HG02884 (cell line): ENCODE data around the gene SNX20.

Experiments used
- ATAC-seq: cut with Tn5 transposase; IDR thresholded peaks from one replicate; pipeline ENCODE4 v1.9.1; 2021; ENCODE audit warnings: mild to moderate bottlenecking, moderate library complexity; ENCODE audit not compliant: unreplicated experiment

Gene SNX20

DNA sequence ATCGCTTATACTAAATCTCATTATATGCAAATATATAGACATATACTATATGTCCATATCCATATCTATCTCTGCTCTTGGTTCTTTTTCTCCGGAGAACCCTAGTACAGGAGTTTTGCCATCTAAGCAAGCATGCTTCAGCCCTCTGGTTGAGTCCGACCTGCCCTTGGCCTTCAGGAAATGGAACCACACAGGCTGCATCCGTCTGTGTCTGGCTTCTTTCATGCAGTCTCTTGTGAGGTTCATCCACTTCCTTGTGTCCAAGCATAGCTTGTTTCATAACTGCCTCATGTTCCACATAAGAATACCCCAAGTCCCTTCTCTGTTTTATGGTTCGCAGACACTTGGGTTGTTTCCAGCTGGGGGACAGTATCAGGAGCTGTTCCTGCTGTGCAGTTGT is 16.8 kb downstream of the SNX20 start:
- ATAC-seq = no peak

DNA sequence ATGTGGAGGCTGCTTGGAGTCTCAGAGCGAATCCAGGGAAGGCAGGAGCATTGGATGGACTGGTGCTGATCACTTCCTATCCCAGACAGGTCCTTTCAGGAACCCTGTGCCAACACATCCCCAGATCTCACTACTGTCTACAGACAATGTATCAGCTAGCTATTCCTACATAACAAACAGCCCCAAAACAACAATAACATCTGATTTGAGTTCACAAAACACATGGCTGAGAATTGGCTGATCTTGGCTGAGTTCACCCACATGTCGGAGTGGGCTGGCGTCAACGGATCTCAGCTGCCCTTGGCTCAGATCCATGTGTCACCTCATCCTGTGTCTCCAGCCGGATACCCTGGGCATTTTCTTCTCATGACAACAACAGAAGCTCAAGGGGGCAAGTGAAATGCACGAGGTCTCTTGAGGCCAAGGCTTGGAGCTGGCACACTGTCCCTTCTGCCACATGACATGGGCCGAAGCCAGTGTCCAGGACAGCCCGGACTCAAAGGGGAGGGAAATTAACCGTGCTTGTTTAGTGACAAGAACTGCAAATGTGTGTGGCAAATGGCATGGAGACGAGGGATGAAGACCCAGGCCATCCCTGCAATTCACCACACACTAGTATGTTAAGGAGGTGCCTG is 18.7 kb downstream of the SNX20 start:
- ATAC-seq = no peak

DNA sequence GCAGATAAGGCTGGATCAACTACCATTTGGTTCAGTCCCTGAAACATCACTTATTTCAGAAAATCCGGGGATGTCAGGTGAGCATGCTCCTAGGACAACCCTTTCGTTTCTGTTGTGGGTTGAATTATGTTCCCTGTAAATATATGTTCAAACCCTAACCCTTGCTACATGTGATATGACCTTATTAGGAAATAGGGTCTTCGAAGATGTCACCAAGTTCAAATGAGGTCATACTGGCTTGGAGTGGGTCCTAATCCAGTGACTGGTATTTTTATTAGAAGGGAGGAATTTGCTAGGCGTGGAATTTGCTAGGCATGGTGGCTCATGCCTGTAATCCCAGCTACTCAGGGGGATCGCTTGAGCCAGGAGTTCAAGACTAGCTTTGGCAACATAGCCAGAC is 21.3 kb downstream of the SNX20 start:
- ATAC-seq = no peak

DNA sequence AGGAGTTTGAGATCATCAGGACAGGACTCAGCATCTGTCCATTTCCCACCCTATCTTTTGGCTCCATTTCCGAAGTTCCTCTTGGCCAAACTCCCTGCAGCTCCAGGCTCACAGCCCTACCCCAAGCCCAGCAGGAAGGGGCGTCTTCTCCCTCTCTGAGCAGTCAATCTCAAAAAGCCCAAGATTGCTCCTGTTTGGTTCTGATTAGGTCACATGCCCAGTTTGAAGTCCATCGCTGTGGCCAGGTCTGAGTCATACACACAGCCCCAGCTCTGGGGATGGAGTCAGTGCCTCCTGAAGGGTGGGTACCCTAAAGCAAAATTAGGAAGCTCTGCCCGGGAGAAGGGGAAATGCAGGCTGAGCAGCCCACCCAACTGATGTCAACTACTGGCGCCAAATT is 23.9 kb downstream of the SNX20 start:
- ATAC-seq = no peak

DNA sequence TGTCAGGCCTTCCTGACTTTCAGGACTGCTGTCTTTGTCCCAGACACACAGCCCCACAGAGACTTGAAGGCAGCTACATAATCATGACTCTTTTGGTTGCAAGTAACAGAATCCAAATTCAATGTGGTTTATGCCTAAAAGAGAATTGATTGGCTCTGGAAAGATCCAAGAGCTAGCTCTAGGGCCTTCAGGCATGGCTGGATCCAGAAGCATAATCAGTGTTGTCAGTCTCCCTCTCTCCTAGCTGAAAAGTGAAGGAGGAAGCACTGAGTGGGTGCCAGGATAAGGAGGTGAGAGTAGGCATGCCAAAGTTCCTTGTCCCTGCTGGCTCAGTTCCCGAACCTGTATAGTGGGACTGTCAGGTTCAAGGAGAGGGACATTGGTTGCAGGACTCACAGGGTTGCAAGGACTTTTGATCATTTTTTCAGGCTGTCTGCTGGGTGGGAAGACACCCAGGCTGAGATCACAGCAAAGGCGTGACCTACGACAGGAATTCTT is 25.5 kb downstream of the SNX20 start:
- no peak for ATAC-seq

DNA sequence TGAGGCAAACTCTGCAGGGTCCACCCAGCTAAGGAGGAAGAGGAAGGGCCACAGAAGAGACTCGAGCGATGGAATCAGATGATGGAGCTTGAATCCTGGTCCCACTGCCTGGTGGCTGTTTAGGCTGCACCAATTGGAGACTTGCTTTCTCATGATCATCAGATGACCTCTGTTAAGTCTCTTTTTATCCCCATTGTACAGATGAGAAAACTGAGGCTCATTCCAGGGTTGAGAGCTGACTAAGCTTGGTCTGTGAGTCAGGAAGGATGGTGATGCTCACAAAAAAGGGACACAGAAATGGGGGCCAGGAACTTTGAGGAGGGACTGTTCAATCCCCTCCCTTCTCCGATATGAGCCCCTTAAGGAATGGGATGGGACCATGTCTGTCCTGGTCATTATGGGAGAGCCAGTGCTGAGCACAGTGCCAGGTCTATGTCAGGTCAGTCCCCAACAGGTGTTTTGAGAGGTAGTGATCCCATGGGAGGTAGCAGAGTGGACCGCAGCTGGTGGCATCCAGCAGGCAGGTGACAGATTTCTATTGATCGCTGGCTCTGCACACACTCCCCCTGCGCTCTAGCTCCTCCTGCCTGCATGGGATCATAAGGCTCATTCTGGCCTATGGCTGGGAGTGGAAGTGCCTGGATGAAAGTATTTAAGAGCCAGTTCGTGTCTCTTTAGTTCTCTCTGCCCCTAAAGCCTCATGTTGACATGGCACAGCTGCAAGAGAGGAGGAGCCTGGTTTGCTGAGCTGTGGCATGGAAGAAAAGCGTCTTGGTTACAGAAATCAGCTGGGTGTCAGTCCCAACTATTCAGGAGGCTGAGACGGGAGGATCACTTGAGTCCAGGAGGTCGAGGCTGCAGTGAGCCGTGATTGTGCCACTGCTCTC is 27.2 kb downstream of the SNX20 start:
- no peak for ATAC-seq

DNA sequence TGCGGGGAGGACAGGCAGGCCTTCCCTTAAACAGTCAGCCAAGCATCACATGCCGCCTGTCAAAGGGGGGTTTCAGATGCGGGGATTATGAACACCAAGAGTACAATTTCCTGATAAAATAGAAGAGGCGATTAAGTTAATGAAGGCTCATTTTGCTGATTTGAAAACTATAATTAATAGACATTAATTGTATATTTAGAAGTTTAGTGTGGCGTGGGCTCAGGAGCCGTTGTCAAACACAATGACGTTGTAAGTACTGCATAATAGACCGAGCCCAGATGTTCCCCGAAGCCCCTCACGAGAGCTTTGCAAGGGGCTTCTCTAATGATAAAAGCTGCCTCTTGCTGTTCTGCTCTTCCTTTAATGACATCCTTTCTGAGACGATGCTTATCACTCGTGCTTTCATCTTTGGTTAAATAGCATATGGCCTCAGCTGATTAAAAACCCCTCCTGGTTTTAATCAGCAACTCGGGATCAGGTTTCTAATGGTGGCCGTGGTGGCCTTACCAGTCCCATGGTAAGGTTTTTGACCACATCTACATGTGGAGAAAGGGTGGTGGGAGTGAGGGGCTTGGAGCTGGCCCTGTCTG is 28.2 kb downstream of the SNX20 start:
- ATAC-seq = no peak

DNA sequence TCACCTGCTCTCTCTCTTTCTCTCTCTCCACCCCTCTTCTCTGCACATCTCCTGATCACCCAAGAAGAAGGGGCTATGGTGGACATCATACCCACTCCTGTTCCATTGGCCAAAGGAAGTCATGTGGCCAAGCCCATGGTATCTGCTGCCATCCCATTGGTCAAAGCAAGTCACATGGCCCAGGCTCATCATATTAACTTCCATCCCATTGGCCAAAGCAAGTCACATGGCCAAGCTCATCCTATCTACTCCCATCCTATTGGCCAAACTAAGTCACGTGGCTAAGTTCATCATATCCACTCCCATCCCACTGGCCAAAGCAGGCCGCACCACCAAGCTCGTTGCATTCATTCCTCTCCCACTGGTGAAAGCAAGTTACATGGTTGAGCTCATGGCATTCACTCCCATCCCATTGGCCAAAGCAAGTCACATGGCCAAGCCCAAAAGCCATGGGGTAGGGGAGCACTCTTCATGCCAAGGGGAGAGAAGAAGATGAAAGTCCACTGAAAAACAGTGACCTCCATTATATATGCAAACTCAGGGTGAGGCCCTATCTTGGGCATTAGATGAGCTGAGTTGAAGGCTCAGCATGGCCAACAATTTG is 29.2 kb downstream of the SNX20 start:
- ATAC-seq = no peak

DNA sequence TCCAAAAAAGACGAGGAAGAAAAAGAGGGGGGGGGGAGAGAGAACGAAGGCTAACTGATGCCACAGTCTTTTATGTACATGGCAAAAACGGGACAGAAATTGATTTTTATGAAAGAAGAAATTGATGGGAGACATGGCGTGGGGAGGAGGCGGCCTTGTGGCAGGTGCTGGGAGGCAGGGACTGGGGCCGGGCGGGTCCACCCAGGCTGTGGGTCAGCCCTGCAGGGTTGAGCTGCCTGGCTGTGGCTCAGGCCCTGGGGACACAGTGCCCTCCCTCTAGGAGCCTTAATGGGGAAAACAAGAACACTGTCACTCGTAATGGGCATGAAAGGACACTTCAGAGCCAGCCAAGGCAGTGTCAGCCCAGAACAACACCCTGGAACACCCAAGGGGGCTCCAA is 34.8 kb downstream of the SNX20 start:
- ATAC-seq = no peak

DNA sequence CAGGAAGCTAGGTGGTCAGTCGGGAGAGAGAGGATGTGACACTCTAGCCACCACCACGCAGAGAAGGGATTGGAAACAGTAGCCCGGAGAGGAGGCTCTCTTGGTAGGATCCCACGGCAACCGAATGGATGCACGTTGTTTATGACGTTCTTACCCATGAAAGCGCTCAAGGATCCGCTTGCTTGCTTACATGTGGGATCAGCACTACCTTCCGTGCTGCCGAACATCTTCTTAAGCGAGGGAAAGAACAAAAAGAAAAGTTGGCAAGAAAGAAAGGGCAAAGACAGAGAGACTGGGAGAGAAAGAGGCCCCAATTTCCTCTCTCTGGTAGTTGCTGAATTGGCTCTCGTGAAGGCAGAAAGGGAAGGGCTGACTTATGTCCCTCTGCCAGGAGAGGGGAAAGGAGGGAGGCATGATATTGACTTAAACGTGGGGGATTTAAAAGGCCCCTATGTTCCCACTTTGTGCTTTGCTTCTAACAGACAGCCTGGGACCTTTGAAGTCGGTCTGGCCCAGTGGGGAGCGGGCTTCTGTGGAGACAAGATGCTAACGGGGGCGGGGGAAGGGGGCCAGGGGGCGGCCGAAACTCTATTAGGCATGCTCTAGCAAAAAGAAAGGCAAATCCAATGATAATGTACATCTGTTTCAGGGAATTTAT is 35.4 kb downstream of the SNX20 start:
- ATAC-seq = no peak

DNA sequence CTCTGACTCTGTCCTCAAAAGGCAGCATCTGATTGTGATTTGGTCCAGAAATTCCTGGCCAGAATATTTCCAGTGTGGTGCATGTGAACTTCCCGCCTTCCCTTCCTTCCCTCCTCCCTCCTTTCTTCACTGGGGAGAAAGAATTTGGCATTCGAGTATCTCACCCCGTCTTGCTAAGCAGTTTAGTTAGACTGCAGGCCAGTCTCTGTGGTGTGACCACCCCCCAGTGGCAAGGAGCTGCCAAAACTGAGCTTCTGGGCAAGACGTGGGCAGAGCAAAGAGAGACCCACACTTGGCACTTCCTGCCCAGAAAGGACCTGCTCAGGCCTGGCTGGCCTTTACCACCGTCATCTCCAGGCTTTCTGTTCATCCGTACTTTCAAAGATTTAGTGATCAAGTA is 36.4 kb downstream of the SNX20 start:
- ATAC-seq = no peak

DNA sequence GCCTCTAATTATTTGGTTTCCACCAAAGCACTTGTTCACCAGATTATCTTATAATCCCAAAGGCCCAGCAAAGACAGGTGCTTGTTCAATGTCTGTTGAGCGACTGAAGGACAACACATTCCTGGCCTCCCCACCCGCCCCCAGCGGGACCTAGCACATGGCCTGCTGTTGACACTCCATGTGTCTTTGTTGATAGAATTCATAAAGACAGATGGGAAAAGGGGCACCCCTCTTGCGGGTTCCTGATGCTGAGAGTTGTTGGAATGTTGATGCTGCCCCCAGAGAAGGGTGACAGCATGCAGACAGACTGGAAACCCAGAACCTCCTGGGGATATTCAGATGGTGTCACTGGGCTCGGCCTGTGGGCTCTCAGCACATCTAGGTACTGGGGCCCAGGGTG is 36.9 kb downstream of the SNX20 start:
- no peak for ATAC-seq

DNA sequence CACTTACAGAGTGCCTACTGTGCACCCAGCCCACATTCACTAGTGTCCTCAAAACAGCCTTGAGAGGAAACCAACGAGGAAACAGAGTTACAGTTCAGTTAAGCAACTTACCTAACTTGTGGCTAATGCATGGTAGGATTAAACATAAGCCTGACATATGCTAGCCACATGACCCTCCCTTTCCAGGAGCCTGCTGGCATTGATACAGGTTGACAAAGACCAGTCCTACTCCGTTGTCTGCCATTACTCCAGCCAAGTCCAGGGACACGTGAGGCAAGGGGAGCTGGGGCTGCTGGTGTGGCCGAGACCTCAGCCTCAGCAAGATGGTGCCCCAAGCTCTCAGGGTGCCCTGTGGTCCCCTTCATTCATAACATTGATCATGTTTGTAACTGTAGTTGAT is 37.9 kb downstream of the SNX20 start:
- ATAC-seq = no peak

DNA sequence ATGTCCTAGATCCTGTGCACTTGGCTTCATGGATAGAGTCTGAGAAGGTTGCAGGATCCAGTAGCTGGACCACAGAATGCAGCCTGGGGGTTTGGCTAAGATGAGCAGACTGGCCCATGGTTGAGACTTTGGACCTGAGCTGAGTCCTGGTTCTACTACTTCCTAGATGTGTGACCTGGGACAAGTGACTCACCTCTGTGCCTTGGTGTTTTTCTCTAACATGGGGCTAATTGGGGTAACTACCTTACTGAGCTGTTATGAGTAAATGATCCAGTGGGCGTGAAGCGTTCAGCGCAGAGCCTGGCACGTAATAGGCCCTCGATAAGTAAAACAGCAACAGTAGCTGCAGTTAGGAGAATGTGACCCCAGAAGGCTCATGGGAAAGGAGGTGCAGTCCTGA is 38.8 kb downstream of the SNX20 start:
- no peak for ATAC-seq

DNA sequence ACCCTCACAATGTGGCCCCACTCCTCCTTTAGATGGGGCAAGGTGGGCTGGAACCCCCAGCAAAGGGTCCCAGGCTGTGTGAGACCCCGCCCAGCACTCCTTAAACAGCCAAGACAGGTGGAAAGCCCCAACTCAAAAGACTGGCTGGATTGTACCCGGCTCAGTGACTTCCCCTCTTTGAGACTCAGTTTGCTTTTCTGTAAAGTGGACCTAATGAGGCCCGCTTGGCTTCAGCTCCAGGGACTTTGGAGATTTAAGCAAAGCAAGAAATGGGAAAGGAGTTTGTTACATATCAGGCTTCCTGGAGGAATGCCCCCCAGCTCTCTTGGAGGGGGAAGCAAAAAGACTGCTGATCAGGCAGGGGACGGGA is 39.3 kb downstream of the SNX20 start:
- no peak for ATAC-seq

DNA sequence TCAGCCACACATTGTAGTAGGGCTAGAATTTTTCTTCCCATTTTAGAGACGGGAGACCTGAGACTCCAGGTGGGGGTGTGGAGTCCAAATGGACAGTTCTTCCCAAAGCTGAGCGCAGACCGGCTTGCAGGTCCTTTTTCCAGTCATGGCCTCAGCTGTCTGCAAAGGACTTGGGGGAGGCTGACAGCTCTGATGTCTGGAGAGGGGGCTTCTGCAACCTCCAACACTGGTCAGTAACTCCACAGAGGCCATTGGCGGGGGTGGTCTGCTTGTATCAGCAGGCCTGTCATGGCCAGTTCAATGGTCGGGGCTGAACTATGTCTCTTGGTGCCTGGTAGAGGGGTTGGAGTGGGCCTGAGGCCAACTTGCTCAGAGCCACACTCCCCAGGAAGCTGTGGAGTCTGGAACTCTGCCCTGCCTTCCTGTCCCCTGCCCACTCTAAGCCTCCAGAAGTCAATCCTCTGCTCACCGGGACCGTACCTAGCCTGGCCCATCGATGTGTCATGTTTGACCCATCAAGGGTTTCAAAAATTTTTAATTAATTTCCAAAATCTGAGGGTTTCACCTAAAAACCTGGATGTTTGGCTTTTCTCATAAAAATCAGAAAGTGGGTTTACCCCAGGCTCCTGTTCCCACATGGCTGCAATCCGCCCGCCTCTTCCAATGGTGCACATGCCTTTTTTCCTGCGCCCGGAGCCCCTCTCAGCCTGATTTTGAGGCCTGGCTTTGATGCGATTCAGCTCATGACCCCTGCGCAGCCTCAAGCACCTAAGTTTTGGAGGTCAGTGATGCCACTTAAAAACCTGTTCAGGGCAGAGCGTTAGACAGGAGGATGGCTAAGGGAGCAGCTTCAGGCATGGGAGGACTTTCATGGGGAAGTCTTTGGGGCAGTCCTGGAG is 39.9 kb downstream of the SNX20 start:
- ATAC-seq = no peak

DNA sequence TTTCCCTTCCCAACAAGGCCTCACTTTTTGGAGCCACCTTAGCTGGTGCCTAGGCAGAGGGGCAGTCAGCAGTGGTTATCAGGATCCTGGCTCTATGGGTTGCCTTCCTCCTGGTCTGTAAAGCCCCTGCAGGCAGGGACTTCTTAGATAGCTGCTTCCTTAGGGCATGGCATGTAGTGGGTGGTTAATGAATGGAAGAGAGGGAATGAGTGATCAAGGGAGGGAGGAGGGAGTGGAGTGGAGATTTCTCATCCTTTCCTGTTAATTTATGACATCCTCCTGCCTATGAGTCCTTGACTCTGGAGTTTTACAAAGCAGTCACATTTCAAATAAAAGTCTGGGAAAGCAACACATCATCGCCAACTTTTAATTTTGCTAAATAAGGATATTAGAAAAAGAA is 40.7 kb downstream of the SNX20 start:
- ATAC-seq = no peak

DNA sequence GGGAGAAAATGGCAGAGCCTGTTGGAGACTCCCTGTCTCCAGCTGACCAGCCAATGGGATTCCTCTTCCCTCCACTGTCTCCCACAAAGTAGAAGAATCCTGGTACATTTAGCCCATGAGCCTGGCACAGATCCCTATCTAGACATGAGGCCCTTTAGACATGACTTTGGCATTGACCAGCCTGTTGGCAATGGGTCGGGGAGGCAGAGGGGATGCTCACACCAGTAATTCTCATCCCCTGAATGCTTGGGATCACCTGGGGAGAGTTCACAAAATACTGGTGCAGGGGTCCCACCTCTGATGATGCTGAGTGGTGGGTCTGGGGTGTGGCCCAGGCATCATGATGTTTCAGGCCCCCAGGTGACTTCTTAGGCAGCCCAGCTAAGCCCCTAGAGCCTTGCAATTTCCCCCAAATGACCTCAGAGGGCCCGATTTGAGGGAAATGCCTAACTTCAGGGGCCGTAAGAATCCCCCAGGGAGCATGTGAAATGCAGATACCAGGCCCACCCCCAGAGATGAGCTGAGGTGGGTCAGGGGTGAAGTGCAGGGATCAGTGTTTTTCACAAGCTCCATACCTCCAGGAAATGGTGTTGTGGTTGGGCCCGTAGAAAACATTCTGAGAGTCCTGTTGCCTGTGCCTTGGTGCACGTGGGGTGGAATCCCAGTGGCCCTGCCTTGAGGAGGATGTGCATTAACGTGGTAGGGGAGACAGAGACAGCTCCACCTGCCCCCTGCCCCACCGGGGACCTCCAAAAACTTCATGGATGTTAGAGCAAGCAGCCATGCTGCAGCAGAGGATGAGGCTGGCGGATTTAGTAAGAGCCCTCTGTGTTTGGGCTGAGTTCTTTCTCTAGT is 42.1 kb downstream of the SNX20 start:
- ATAC-seq = no peak
